K562 (cell line): Measurements from ENCODE around the gene FBP1. TPM values are rescaled to one million over a fixed set of nuclear protein-coding genes. Genes with fewer than 3 reads are reported as not detected.

Experiments used
- ATAC-seq: fragments of 200-7000 bp; cut with Tn5 transposase; 3 replicates; pipeline ENCODE4 v1.9.1; 2020; ENCODE audit warnings: moderate library complexity
- BruUV-seq: library from RNA; stranded (reverse); fragments of 400-500 nt; replicated peaks from 2 replicates; lab custom pipeline; 2021; lab: Mats Ljungman, UMichigan
- CTCF ChIA-PET: fragments of 300-600 bp; formaldehyde crosslinking; extraction: SDS; loops from one replicate; lab custom pipeline; 2021; ENCODE audit warnings: low intra/inter-chr PET ratio; lab: Yijun Ruan, JAX
- POLR2A ChIA-PET: fragments of 300-600, 350-650 bp; sonication (Branson Sonifier 250); formaldehyde crosslinking; extraction: SDS; loops from one replicate; lab custom pipeline; 2021; ENCODE audit warnings: antibody characterized with exemption, inconsistent platforms; lab: Yijun Ruan, JAX
- DNase-seq, 4 experiments: peaks; one replicate each; pipeline versions ENCODE4 v3.0.0 to v3.0.0-alpha.2; 2011 to 2018; ENCODE audit warnings: low spot score in 3 of 4, mixed read lengths in 3 of 4; ENCODE audit errors: extremely low read depth in 1 of 4
- FAIRE-seq: peaks from 2 replicates; lab custom pipeline; 2011; peaks lifted over from hg19 to GRCh38; lab: Jason Lieb, UNC
- H2AFZ ChIP-seq: 2 replicates; pipeline ENCODE4 v1.6.0; 2011; ENCODE audit warnings: low read depth, low read length, control low read depth, inconsistent platforms
- H3K27ac ChIP-seq: fragments of 200-600 bp; 3 replicates; pipeline ENCODE4 v1.8.0; 2011; ENCODE audit warnings: low read depth, mild to moderate bottlenecking, control low read depth, inconsistent platforms, low read length, moderate library complexity, mixed read lengths; ENCODE audit errors: extremely low read depth
- H3K27me3 ChIP-seq, 2 experiments: fragments of 300-600 bp in 1 of 2; 2 replicates in 1 of 2; 3 replicates in 1 of 2; pipeline versions ENCODE4 v1.6.0 to v1.8.0; 2011; ENCODE audit warnings: inconsistent platforms in 2 of 2, low read length in 2 of 2, mild to moderate bottlenecking in 1 of 2, mixed read lengths in 1 of 2, moderate library complexity in 1 of 2; ENCODE audit not compliant: control insufficient read depth in 2 of 2, insufficient read depth in 2 of 2
- H3K36me3 ChIP-seq: fragments of 300-600 bp; 3 replicates; pipeline ENCODE4 v1.8.0; 2011; ENCODE audit warnings: mild to moderate bottlenecking, low read length, inconsistent platforms; ENCODE audit not compliant: control insufficient read depth, insufficient read depth
- H3K4me1 ChIP-seq, 2 experiments: fragments of 200-600 bp in 1 of 2; replicated peaks in 1 of 2; 2 replicates in 1 of 2; 3 replicates in 1 of 2; pipeline versions ENCODE4 v1.5.1 to v1.8.0; 2011; ENCODE audit warnings: inconsistent platforms in 2 of 2, low read length in 2 of 2, mild to moderate bottlenecking in 1 of 2, mixed read lengths in 1 of 2, moderate library complexity in 1 of 2; ENCODE audit not compliant: control insufficient read depth in 2 of 2, insufficient read depth in 2 of 2
- H3K4me2 ChIP-seq: 2 replicates; pipeline ENCODE4 v1.6.1; 2011; ENCODE audit warnings: low read length, control low read depth, inconsistent platforms, mixed read lengths; ENCODE audit not compliant: insufficient read depth
- H3K4me3 ChIP-seq: fragments of 200-600 bp; sonication (generic), shearing (Covaris generic); 2 replicates; pipeline ENCODE4 v1.5.1; 2016; ENCODE audit warnings: control low read depth, inconsistent platforms
- H3K79me2 ChIP-seq: fragments of 200-600 bp; 3 replicates; pipeline ENCODE4 v1.8.0; 2011; ENCODE audit warnings: low read length, inconsistent platforms; ENCODE audit not compliant: control insufficient read depth, insufficient read depth
- H3K9ac ChIP-seq, 2 experiments: 2 replicates each; pipeline versions ENCODE4 v1.6.0 to v1.6.1; 2011; ENCODE audit warnings: low read depth in 2 of 2, low read length in 2 of 2, control low read depth in 1 of 2, inconsistent platforms in 1 of 2, mild to moderate bottlenecking in 1 of 2, mixed read lengths in 1 of 2; ENCODE audit not compliant: insufficient read depth in 1 of 2
- H3K9me1 ChIP-seq: one replicate; pipeline ENCODE4 v1.6.0; 2011; ENCODE audit warnings: inconsistent platforms, mild to moderate bottlenecking, low read length, moderate library complexity; ENCODE audit not compliant: control insufficient read depth, insufficient read depth
- H3K9me3 ChIP-seq: replicated peaks from 2 replicates; pipeline ENCODE4 v1.5.1; 2011; ENCODE audit warnings: low read depth, low read length, inconsistent platforms; ENCODE audit not compliant: control insufficient read depth, insufficient read depth
- H4K20me1 ChIP-seq: replicated peaks from 2 replicates; pipeline ENCODE4 v1.6.1; 2011; ENCODE audit warnings: low read length, inconsistent platforms, mixed read lengths; ENCODE audit not compliant: control insufficient read depth, insufficient read depth
- DDX20 ChIP-seq: fragments of 450-650 bp; IDR thresholded peaks from 2 replicates; pipeline ENCODE4 v1.6.1; 2016; ENCODE audit warnings: missing genetic modification characterization, low read depth, mild to moderate bottlenecking, missing compliant biosample characterization, moderate library complexity
- NFE2 ChIP-seq: IDR thresholded peaks from 2 replicates; pipeline ENCODE4 v1.6.1; 2014; ENCODE audit warnings: antibody characterized with exemption, low read depth
- SMAD1 ChIP-seq: fragments of 150-350 bp; IDR thresholded peaks from 2 replicates; pipeline ENCODE4 v1.6.1; 2014; ENCODE audit warnings: low read length, low read depth; ENCODE audit not compliant: partially characterized antibody
- SPI1 ChIP-seq: IDR thresholded peaks from 2 replicates; pipeline ENCODE4 v1.6.1; 2011; ENCODE audit warnings: low read depth, low read length, control low read depth, borderline replicate concordance
- WGBS: fragments of 100-300 bp; shearing (Covaris generic); methylation state at CpG from one replicate; pipeline ENCODE4 v1.1.6; 2016; ENCODE audit warnings: low coverage, mixed read lengths; ENCODE audit not compliant: insufficient coverage; ENCODE audit errors: missing lambda C conversion rate; 5-methylcytosine and 5-hydroxymethylcytosine counted together
- in situ Hi-C: fragments of 300-500 bp; cut with MboI; formaldehyde crosslinking; loops from 4 replicates; pipeline ENCODE4 v1.15.0; 2018; ENCODE audit warnings: inconsistent platforms, mixed read lengths
- intact Hi-C: fragments of 100-400 bp; cut with micrococcal nuclease; formaldehyde crosslinking; loops from 2 replicates; pipeline ENCODE4 v1.14.2; 2022
- polyA plus RNA-seq, 8 experiments: library from polyadenylated mRNA; depleted of rRNA in 4 of 8; stranded (reverse) in 5 of 8; unstranded in 3 of 8; fragments of >200 nt; fragmentation: Nextera tagmentation in 2 of 8; fragmentation: Illumina TruSeq in 1 of 8; extraction: Ambion mirVana in 2 of 8; extraction: Trizol in 1 of 8; gene quantifications; 2 replicates each; pipeline versions ENCODE4 v1.2.1 to v1.2.3, GENCODE V29; 2011 to 2014; ENCODE audit warnings: inconsistent platforms in 1 of 8, missing spikeins in 1 of 8
- total RNA-seq, 7 experiments: library from RNA; depleted of rRNA in 6 of 7; stranded (reverse); fragments of >200 nt in 6 of 7; fragmentation: Illumina TruSeq in 2 of 7; extraction: Trizol in 2 of 7; gene quantifications; 2 replicates each; pipeline versions ENCODE4 v1.2.1 to v1.2.3, GENCODE V29; 2011 to 2021; ENCODE audit warnings: low replicate concordance in 1 of 7

The FBP1 gene
- total and polyA plus RNA-seq, 9 of the 15 experiments (the other 6 are each of a cell fraction or from before 2014, with no cell fraction given), result 0.24 TPM; not detected in 8

GRCh38 chr9:94656200-94656599, 16.9 kb upstream of the FBP1 start:
- no peaks in the 10 kb centered on the region for H3K4me1 ChIP-seq
- H3K79me2 ChIP-seq, result no peaks in the 10 kb centered on the region
- H3K36me3 ChIP-seq, result no peaks in the 10 kb centered on the region
- H3K27me3 ChIP-seq, result peaks cover 40 to 58% of the 10 kb centered on the region in 2 experiments
- intact Hi-C loops (no loop called here), in situ Hi-C loops (no loop called here)
- ATAC-seq (peak; percentile 41; the same call in 1 of the 3 replicates), FAIRE-seq (no peak)
- POLR2A ChIA-PET, result interaction anchor here (0.7 kb wide), 2 partner anchors 13 to 25 kb away, joined by 3 to 4 read pairs; no protein-coding TSS in a partner anchor
- no peak overlapping the region; the same call in 1 of the 2 replicates for H3K4me2 ChIP-seq
- 2% methylated on average over 6 of the region's 6 CpGs for WGBS
- TF ChIP-seq NFE2, result no peak
- peak; percentile 35; the same call in 1 of the 2 replicates for TF ChIP-seq SPI1
- no peak for TF ChIP-seq SMAD1
- TF ChIP-seq, all 486 proteins: peak for 1
- BruUV-seq, result no TSS peak
- peak in 1 of 4 experiments; percentile 12 for DNase-seq
- Histone ChIP-seq H3K27ac (no peak overlapping the region), H3K4me3 (no peak overlapping the region), H3K9ac (no peak overlapping the region), H2AFZ (peak overlapping the region; percentile 51; the same call in 1 of the 2 replicates), H3K9me1 (no peaks in the 10 kb centered on the region), H3K9me3 (no peaks in the 10 kb centered on the region), H4K20me1 (0 out of 2 replicates have a peak, but pooled peaks cover 5% of the 10 kb centered on the region)
- CTCF ChIA-PET, result no interaction called here

DNA sequence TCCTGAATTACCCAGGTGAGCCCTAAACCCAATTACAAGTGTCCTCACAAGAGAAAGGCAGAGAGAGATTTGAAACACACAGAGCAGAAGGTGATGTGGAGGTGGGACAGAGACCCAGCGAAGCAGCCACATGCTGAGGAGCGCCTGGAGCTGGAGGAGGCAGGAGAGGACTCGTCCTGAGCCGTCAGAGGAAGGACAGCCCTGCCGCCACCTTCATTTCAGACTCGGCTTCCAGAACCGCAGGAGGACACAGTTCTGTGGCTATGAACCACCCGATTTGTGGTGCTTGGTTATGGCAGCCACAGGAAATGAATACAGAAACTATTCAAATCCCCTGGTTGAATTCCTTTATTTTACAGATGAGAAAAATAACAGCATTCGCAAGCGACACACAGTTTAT, 16.4 kb upstream of the FBP1 start:
- POLR2A ChIA-PET, result interaction anchor here (0.7 kb wide), 1 partner anchor 26 kb away, joined by 4 read pairs; no protein-coding TSS in a partner anchor
- H4K20me1 ChIP-seq, result 0 out of 2 replicates have a peak, but pooled peaks cover 5% of the 10 kb centered on the region
- peak overlapping the region in 1 of 2 experiments; percentile 43; a peak in 1 of 4 replicates for H3K9ac ChIP-seq
- peak overlapping the region; percentile 32; the same call in 1 of the 2 replicates for H3K4me2 ChIP-seq
- ATAC-seq (peak; percentile 41; the same call in 1 of the 3 replicates), FAIRE-seq (no peak), DNase-seq (no peak)
- no peak overlapping the region for H3K4me3 ChIP-seq
- H3K36me3 ChIP-seq, result no peaks in the 10 kb centered on the region
- 2% methylated on average over 10 of the region's 10 CpGs for WGBS
- peaks cover 44 to 62% of the 10 kb centered on the region in 2 experiments for H3K27me3 ChIP-seq
- H3K4me1 ChIP-seq, result no peaks in the 10 kb centered on the region
- in situ Hi-C loops (no loop called here), intact Hi-C loops (no loop called here)
- no peaks in the 10 kb centered on the region for H3K79me2 ChIP-seq
- H3K27ac ChIP-seq, result no peak overlapping the region
- CTCF ChIA-PET, result no interaction called here
- no TSS peak for BruUV-seq
- peak overlapping the region; percentile 51; the same call in 1 of the 2 replicates for H2AFZ ChIP-seq
- H3K9me3 ChIP-seq, result no peaks in the 10 kb centered on the region
- no peak for TF ChIP-seq DDX20 (tag)
- H3K9me1 ChIP-seq, result no peaks in the 10 kb centered on the region
